Uterus (tissue), 4 donors: ENCODE results near the gene NSD1. TPM values are rescaled to one million over a fixed set of nuclear protein-coding genes. Genes with fewer than 3 reads are reported as not detected.

ENCODE experiments used
- DNase-seq, 2 donors: peaks; one replicate each; pipeline ENCODE4 v3.0.0-alpha.2; 2019 to 2020
- H3K27ac ChIP-seq, 2 donors: fragments of 200-600 bp; sonication (generic); 1 replicate in 1 of 2; 2 replicates in 1 of 2; pipeline ENCODE4 v1.5.1; 2016 to 2018
- H3K27me3 ChIP-seq, 2 donors: fragments of 200-600 bp; sonication (generic); one replicate each; pipeline ENCODE4 v1.5.1; 2018 to 2019; ENCODE audit warnings: control low read depth in 1 of 2
- H3K36me3 ChIP-seq, 2 donors: fragments of 200-600 bp; sonication (generic); one replicate each; pipeline ENCODE4 v1.5.1; 2019; ENCODE audit warnings: control low read depth in 1 of 2
- H3K4me1 ChIP-seq, 2 donors: fragments of 200-600 bp; sonication (generic); one replicate each; pipeline ENCODE4 v1.5.1; 2018 to 2019; ENCODE audit warnings: control low read depth in 1 of 2
- H3K4me3 ChIP-seq, 2 donors: fragments of 200-600 bp; sonication (generic); 1 replicate in 1 of 2; 2 replicates in 1 of 2; pipeline ENCODE4 v1.5.1; 2018 to 2019; ENCODE audit warnings: mild to moderate bottlenecking in 1 of 2
- H3K9me3 ChIP-seq, 2 donors: fragments of 200-600 bp; sonication (generic); one replicate each; pipeline ENCODE4 v1.5.1; 2019; ENCODE audit warnings: control low read depth in 1 of 2
- CTCF ChIP-seq, 4 experiments: fragments of 200-600 bp in 2 of 4; fragments of 450-650 bp in 2 of 4; sonication (generic) in 2 of 4; IDR thresholded peaks; one replicate each; pipeline ENCODE4 v1.5.1; 2016 to 2019; ENCODE audit warnings: antibody characterized with exemption in 4 of 4, mild to moderate bottlenecking in 2 of 4, moderate library complexity in 1 of 4
- POLR2A ChIP-seq, 2 donors: fragments of 450-650 bp; IDR thresholded peaks; one replicate each; pipeline ENCODE4 v1.6.1; 2016; ENCODE audit warnings: antibody characterized with exemption in 2 of 2, mild to moderate bottlenecking in 1 of 2, moderate library complexity in 1 of 2
- intact Hi-C: fragments of 100-400 bp; cut with DNase I; formaldehyde crosslinking; loops from one replicate; pipeline ENCODE4 v1.15.1; 2023; ENCODE audit warnings: low total_unique reads
- total RNA-seq, 4 donors: library from RNA; depleted of rRNA in 3 of 4; stranded (reverse); fragments of >200 nt in 3 of 4; gene quantifications; one replicate each; pipeline versions ENCODE4 v1.1.0 to v1.2.4, GENCODE V29; 2014 to 2023
- donor health status: DM: yes; HTN: yes; CAD: no.

The NSD1 gene
- total RNA-seq, 4 donors from 2014 or later: 24.1 to 132 (median 64.6) TPM

DNA sequence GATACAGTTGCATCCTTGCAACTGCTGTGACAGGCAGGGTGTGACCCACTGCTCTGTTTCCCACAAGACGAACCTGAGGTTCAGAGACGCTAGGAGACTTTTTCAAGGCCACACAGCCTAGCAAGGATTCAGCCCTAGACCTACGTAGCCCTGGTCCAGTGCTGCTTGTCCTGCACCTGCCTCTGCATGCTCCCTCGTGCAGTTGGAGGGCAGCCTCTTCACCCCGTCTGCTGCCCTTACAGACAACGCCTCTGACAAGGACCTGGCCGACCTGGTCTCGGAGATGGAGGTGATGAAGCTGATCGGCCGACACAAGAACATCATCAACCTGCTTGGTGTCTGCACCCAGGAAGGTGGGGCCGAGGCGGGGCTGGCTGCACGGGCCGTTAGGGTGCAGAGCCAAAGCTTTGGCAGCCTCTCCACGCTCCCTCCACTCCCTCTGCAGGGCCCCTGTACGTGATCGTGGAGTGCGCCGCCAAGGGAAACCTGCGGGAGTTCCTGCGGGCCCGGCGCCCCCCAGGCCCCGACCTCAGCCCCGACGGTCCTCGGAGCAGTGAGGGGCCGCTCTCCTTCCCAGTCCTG is 38.4 kb upstream of the NSD1 start:
- no peaks in the 10 kb centered on the region for H3K36me3 ChIP-seq
- intact Hi-C loops: no loop called here
- H3K27me3 ChIP-seq: no peaks in the 10 kb centered on the region
- DNase-seq: no peak
- no peaks in the 10 kb centered on the region for H3K9me3 ChIP-seq
- H3K4me1 ChIP-seq: no peaks in the 10 kb centered on the region
- peak overlapping the region in 1 of 2 donors; percentile 65 for H3K27ac ChIP-seq
- TF ChIP-seq CTCF (IDR thresholded peaks at IDR 0.05): no peak
- TF ChIP-seq POLR2A (IDR thresholded peaks at IDR 0.05): no peak
- H3K4me3 ChIP-seq: no peak overlapping the region

DNA sequence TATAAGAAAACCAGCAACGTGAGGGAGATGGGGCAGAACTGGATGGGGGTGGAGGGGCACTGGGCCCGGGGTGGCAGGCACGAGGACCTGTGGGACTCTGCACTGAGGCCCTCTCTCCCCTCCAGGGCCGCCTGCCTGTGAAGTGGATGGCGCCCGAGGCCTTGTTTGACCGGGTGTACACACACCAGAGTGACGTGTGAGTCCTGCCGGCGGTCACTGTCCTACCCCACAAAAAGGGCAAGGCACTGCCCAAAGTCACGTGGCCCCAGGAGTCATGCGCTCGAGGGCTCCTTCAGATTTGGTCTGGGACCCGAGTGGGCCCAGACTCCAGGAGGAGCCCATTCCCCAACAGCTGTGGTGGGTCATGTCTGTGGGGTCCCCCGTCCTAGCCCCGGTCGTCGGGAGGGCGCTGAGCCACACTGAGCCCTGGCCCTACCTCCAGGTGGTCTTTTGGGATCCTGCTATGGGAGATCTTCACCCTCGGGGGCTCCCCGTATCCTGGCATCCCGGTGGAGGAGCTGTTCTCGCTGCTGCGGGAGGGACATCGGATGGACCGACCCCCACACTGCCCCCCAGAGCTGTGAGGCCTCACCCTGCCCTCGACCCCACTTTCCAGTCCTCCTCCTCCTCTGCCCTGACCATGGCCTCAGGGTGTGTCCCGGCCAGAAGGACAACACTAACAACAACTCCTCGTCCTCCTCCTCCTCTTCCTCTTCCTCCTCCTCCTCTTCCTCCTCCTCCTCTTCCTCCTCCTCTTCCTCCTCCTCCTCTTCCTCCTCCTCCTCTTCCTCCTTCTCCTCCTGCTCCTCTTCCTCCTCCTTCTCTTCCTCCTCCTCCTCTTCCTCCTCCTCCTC is 37.2 kb upstream of the NSD1 start:
- Histone ChIP-seq H3K4me3 (no peak overlapping the region), H3K27me3 (no peaks in the 10 kb centered on the region), H3K27ac (no peak overlapping the region), H3K9me3 (no peaks in the 10 kb centered on the region), H3K36me3 (no peaks in the 10 kb centered on the region), H3K4me1 (no peaks in the 10 kb centered on the region)
- TF ChIP-seq POLR2A (IDR thresholded peaks at IDR 0.05) (no peak), CTCF (IDR thresholded peaks at IDR 0.05) (no peak)
- DNase-seq: no peak
- intact Hi-C loops: no loop called here

DNA sequence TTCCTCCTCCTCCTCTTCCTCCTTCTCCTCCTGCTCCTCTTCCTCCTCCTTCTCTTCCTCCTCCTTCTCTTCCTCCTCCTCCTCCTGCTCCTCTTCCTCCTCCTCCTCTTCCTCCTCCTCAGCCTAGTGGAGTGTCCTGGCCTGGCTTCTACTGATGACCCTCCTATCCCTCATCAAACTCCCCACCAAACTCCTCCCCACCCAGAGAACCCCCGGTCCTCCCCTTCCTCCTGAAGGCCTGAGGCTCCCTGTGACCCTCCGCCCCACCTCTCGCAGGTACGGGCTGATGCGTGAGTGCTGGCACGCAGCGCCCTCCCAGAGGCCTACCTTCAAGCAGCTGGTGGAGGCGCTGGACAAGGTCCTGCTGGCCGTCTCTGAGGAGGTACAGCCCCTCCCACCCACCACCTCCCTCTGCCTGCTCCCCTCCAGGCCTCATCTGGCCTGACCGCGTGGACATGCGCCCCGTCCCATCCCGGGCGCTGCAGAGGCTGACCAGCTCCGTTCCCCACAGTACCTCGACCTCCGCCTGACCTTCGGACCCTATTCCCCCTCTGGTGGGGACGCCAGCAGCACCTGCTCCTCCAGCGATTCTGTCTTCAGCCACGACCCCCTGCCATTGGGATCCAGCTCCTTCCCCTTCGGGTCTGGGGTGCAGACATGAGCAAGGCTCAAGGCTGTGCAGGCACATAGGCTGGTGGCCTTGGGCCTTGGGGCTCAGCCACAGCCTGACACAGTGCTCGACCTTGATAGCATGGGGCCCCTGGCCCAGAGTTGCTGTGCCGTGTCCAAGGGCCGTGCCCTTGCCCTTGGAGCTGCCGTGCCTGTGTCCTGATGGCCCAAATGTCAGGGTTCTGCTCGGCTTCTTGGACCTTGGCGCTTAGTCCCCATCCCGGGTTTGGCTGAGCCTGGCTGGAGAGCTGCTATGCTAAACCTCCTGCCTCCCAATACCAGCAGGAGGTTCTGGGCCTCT is 36.3 kb upstream of the NSD1 start:
- H3K9me3 ChIP-seq: no peaks in the 10 kb centered on the region
- H3K4me3 ChIP-seq: no peak overlapping the region
- TF ChIP-seq POLR2A (IDR thresholded peaks at IDR 0.05) (no peak), CTCF (IDR thresholded peaks at IDR 0.05) (no peak)
- H3K4me1 ChIP-seq: no peaks in the 10 kb centered on the region
- H3K27me3 ChIP-seq: no peaks in the 10 kb centered on the region
- intact Hi-C loops: no loop called here
- H3K27ac ChIP-seq: no peak overlapping the region
- no peak for DNase-seq
- no peaks in the 10 kb centered on the region for H3K36me3 ChIP-seq

DNA sequence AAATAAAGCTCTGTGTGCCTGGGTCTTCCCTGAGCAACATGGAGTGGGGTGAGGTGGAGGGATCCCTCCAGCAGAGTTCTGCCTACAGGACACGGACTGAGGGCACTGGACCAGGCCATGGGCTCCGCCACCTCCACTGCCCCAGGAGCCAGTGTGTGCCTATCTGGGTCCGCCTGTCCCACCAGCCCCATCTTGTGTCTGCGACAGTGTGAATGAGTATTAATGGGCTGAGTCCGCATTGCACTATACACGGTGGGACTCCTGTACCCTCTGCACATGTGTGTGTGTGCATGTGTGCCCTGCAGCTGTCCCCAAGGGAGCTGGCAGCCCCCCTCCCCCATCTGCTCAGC is 35.5 kb upstream of the NSD1 start:
- intact Hi-C loops: no loop called here
- TF ChIP-seq POLR2A (IDR thresholded peaks at IDR 0.05): no peak
- no peak for TF ChIP-seq CTCF (IDR thresholded peaks at IDR 0.05)
- H3K27me3 ChIP-seq: no peaks in the 10 kb centered on the region
- H3K36me3 ChIP-seq: no peaks in the 10 kb centered on the region
- H3K27ac ChIP-seq: no peak overlapping the region
- H3K9me3 ChIP-seq: no peaks in the 10 kb centered on the region
- no peak for DNase-seq
- H3K4me3 ChIP-seq: no peak overlapping the region
- H3K4me1 ChIP-seq: no peaks in the 10 kb centered on the region
